Measurements from ENCODE around the gene C6orf136. TPM values are rescaled to one million over a fixed set of nuclear protein-coding genes. Genes with fewer than 3 reads are reported as not detected.

The C6orf136 gene
- total RNA-seq, 4 donors from 2014 or later, result 10.0 to 31.3 (median 15.5) TPM

DNA sequence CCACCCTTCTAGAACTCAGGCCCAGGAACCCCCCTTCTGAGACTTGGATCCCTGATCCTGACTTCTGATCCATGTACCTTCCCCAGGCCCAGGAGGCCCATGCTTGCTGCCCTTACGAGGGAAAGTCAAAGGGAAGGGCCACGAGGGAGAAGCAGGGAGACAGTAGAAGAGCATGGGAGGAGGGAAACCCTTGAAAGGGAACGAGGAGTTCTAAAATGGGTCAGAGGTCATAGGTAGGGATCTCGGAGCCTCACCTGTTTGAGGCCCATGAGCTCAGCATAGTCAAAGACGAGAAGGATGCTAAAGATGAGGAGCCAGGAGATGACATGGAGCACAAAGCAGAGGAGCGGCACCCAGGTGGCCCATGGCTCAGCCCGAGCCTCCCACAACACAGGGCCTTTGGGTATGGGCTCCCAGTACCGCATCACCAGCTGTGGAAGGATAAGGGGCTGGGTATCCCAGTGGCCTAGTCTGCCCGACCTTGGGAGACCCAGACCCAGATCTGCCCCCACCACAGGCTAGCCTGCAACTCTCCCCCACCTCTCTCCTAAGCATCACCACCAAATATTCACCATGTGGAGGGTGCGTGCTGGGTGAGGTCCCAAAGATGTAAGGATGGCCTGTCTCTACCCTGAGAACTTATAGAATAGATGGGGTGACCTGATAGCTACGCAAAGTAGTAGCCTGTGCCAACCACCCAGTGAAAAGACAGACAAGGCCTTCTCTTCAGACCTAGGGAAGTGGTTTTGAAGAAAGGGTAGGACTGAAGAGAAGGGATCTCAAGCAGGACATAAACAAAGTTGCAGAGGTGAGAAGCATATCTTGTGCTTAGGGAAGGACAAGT, 42.3 kb downstream of the C6orf136 start:
- 67% methylated on average over 10 of the region's 11 CpGs for WGBS
- no peaks in the 10 kb centered on the region for H3K9me3 ChIP-seq
- H3K27me3 ChIP-seq, result no peaks in the 10 kb centered on the region
- peak overlapping the region; percentile 68 for H3K4me3 ChIP-seq
- no peaks in the 10 kb centered on the region for H3K36me3 ChIP-seq
- TF ChIP-seq CTCF (IDR thresholded peaks at IDR 0.05), result no peak
- no peak for TF ChIP-seq EP300 (IDR thresholded peaks at IDR 0.05)
- TF ChIP-seq POLR2AphosphoS5 (IDR thresholded peaks at IDR 0.05), result no peak
- no peak for TF ChIP-seq POLR2A (IDR thresholded peaks at IDR 0.05)
- H3K4me1 ChIP-seq, result peaks cover 57% of the 10 kb centered on the region
- H3K27ac ChIP-seq, result peak overlapping the region; percentile 98
- DNase-seq (ENCODE audit: low spot score in 2 of 2), result no peak

DNA sequence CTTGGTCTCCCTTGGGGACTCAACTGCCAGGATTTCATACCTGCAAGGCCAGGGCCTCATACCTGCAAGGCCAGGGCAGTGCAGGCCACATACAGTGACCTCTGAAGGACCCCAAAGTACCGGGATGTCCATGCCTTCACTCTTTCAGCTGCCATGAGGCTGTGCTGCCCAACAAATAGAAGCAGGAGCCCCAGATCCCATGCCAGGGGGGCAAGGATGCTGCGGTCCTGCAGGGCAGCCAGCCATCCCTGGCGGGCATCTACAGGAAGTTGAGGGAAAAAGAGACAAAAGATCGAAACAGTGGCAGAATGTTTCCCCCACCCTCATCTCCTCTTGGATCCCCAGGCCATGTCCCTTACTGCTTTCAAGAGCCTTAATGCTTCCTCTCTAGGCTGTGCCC, 43.1 kb downstream of the C6orf136 start:
- DNase-seq (ENCODE audit: low spot score in 2 of 2), result no peak
- no peaks in the 10 kb centered on the region for H3K9me3 ChIP-seq
- no peaks in the 10 kb centered on the region for H3K36me3 ChIP-seq

DNA sequence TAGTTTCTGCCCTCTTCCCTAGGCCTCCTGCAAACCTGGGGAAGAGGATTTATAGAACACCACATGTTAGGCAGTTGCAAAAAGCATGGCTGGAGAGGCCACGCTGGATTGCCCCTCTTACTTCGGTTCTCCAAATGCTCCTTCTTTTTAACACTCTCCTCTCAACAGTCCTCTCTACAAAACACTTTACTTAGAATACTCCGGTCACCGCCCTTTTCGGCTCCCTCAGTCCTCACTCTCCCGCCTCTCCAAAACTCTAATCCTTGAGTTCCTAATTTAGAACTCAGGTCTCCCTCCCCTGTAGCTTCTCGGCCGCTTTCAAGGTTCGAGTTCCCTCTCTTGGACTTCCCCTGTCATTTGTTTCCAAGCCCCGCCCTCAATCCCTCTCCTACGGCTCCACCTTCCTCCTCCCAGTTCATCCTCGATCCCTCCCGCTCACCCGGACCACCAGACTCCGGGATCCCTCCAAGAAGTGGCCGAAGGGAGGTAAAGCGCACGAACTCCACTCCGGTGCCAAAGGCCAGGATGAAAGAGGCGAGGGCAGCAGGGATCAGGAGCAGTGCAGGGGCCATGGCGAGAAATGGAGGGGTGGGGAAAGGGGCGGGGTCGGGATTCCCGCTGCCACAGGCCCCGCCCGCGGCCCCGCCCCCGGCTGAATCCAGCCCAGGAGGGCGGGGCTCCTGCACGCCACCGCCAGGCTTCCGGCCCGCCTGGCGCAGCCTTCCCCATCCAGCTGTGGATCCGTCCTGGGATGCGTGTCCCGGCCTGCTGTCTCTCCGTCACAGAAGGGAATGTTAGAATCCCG, 43.7 kb downstream of the C6orf136 start, which contains the start of gene NRM:
NRM (minus strand) TSS at position 582 of the 805 bp plus-strand sequence; CDS start at position 572, 10 bp downstream.
- Histone ChIP-seq H3K9me3 (no peaks in the 10 kb centered on the region), H3K27ac (peak within 1 kb of the TSS; percentile 98), H3K36me3 (no peaks in the 10 kb centered on the region), H3K4me3 (peak within 1 kb of the TSS; percentile 54), H3K27me3 (no peaks in the 10 kb centered on the region), H3K4me1 (peaks cover 44% of the 10 kb centered on the region)
- WGBS, result under 1% methylated on average over 40 of the region's 40 CpGs
- DNase-seq (ENCODE audit: low spot score in 2 of 2), result peak; percentile 92
- peak in 2 of 3 donors; percentile 17 to 40 for TF ChIP-seq POLR2AphosphoS5 (IDR thresholded peaks at IDR 0.05)
- TF ChIP-seq POLR2A (IDR thresholded peaks at IDR 0.05), result no peak

More for the DNA sequence above, 43.1 kb downstream of the C6orf136 start:
- H3K27me3 ChIP-seq, result no peaks in the 10 kb centered on the region
- peak overlapping the region; percentile 54 for H3K4me3 ChIP-seq
- H3K4me1 ChIP-seq, result peaks cover 50% of the 10 kb centered on the region
- 14% methylated on average over 4 of the region's 4 CpGs for WGBS
- peak overlapping the region; percentile 98 for H3K27ac ChIP-seq
- TF ChIP-seq POLR2AphosphoS5 (IDR thresholded peaks at IDR 0.05), result no peak
- no peak for TF ChIP-seq POLR2A (IDR thresholded peaks at IDR 0.05)
- no peak for TF ChIP-seq CTCF (IDR thresholded peaks at IDR 0.05)
- no peak for TF ChIP-seq EP300 (IDR thresholded peaks at IDR 0.05)

DNA sequence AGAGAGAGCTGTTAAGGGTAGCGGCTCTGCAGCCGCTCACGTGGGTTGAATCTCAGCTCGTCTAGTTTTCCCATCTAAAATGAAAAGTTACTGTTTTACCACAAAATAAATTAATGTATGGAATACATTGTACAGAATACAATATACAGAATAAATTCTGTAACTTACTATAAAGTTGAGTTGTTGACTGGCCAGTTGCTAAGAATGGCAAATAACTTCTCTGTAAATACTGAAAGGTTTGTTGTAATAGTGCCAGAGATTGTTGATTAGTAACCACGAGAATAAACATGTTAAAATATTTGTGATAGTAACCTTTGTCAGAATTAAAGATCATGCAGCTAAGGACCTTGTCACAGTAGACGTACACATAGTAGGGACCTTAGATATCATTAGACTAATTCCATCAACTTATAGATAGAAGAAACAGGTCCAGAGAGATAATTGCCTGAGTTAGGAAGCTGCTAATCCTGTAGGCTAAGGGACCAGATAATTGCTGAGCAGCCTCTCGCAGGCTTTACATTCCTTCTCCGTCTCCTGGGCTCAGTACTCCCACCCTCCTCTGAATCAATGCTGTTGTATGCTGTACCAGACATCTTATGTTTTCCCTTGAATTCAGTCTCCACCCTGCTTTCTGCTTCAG, 44.4 kb downstream of the C6orf136 start:
- Histone ChIP-seq H3K27me3 (no peaks in the 10 kb centered on the region), H3K9me3 (no peaks in the 10 kb centered on the region), H3K27ac (peak overlapping the region; percentile 98), H3K4me1 (peaks cover 40% of the 10 kb centered on the region), H3K36me3 (no peaks in the 10 kb centered on the region), H3K4me3 (peak overlapping the region; percentile 54)
- no peak for DNase-seq (ENCODE audit: low spot score in 2 of 2)
- WGBS, result 16% methylated on average over 8 of the region's 8 CpGs
- TF ChIP-seq POLR2AphosphoS5 (IDR thresholded peaks at IDR 0.05) (no peak), POLR2A (IDR thresholded peaks at IDR 0.05) (no peak), CTCF (IDR thresholded peaks at IDR 0.05) (no peak), EP300 (IDR thresholded peaks at IDR 0.05) (no peak)

GRCh38 chr6:30696432-30696831, 49.5 kb downstream of the C6orf136 start:
- H3K36me3 ChIP-seq, result peaks cover 10% of the 10 kb centered on the region
- H3K9me3 ChIP-seq, result no peaks in the 10 kb centered on the region
- DNase-seq (ENCODE audit: low spot score in 2 of 2), result no peak
- H3K27me3 ChIP-seq, result no peaks in the 10 kb centered on the region
- peaks cover 4% of the 10 kb centered on the region for H3K4me1 ChIP-seq
- H3K27ac ChIP-seq, result no peak overlapping the region
- H3K4me3 ChIP-seq, result no peak overlapping the region
- TF ChIP-seq CTCF (IDR thresholded peaks at IDR 0.05), result no peak
- TF ChIP-seq POLR2A (IDR thresholded peaks at IDR 0.05), result no peak
- TF ChIP-seq EP300 (IDR thresholded peaks at IDR 0.05), result no peak
- no peak for TF ChIP-seq POLR2AphosphoS5 (IDR thresholded peaks at IDR 0.05)
- 96% methylated on average over 5 of the region's 5 CpGs for WGBS
